Bronchial epithelial cell (primary cell): Measurements from ENCODE around the gene VSIG10. TPM values are rescaled to one million over a fixed set of nuclear protein-coding genes. Genes with fewer than 3 reads are reported as not detected.
"Not testable (repeated sequence)": the region's sequence is repeated elsewhere in the genome, so short reads cannot be mapped to it uniquely, and the experiment has no call there.

Experiments
- DNase-seq: peaks from one replicate; pipeline ENCODE4 v3.0.0-alpha.2; 2010; ENCODE audit warnings: low read depth
- FAIRE-seq: peaks from 2 replicates; lab custom pipeline; 2011; peaks lifted over from hg19 to GRCh38; lab: Jason Lieb, UNC
- H3K27me3 ChIP-seq: 2 replicates; pipeline ENCODE4 v1.5.1; 2011; ENCODE audit warnings: low read length; ENCODE audit not compliant: control insufficient read depth, insufficient read depth
- H3K36me3 ChIP-seq: 2 replicates; pipeline ENCODE4 v1.5.1; 2011; ENCODE audit warnings: low read length; ENCODE audit not compliant: control insufficient read depth, insufficient read depth
- H3K4me3 ChIP-seq: 2 replicates; pipeline ENCODE4 v1.5.1; 2011; ENCODE audit warnings: mild to moderate bottlenecking, low read depth, low read length, control low read depth
- CTCF ChIP-seq: IDR thresholded peaks from 2 replicates; pipeline ENCODE4 v1.5.1; 2011; ENCODE audit warnings: mild to moderate bottlenecking, moderate library complexity, low read length, control low read depth, inconsistent platforms; ENCODE audit not compliant: insufficient read depth, severe bottlenecking
- total RNA-seq: library from RNA; depleted of rRNA; stranded (reverse); fragments of >200 nt; gene quantifications from 2 replicates; pipeline ENCODE4 v1.2.1, GENCODE V29; 2014

VSIG10 gene
- total RNA-seq, 1 donor from 2014 or later: 20.0 TPM

GRCh38 chr12:118135788-118136558 is 32.2 kb upstream of the VSIG10 start, which contains the start of gene PEBP1:
PEBP1 (plus strand) TSS chr12:118136124; CDS start chr12:118136210, 86 bp downstream.
- Histone ChIP-seq H3K4me3 (peak within 1 kb of the TSS; percentile 94), H3K27me3 (no peaks in the 10 kb centered on the region), H3K36me3 (peaks cover 3% of the 10 kb centered on the region)
- DNase-seq: peak; percentile 76
- no peak for FAIRE-seq
- no peak for TF ChIP-seq CTCF

- H3K27me3 ChIP-seq, FAIRE-seq: not testable (repeated sequence)
Measured at GRCh38 chr12:118129436-118129835, 25.6 kb upstream of the VSIG10 start.

GRCh38 chr12:118127867-118128266 is 24.1 kb upstream of the VSIG10 start:
- FAIRE-seq (no peak), DNase-seq (no peak)
- TF ChIP-seq CTCF: no peak
- no peaks in the 10 kb centered on the region for H3K27me3 ChIP-seq
- no peak overlapping the region for H3K4me3 ChIP-seq
- H3K36me3 ChIP-seq: no peaks in the 10 kb centered on the region

More at GRCh38 chr12:118129436-118129835, 25.6 kb upstream of the VSIG10 start:
- not testable (repeated sequence) for H3K36me3 ChIP-seq, H3K4me3 ChIP-seq, DNase-seq

GRCh38 chr12:118126119-118126757 is 22.4 kb upstream of the VSIG10 start:
- Histone ChIP-seq H3K27me3 (no peaks in the 10 kb centered on the region), H3K4me3 (no peak overlapping the region), H3K36me3 (no peaks in the 10 kb centered on the region)
- no peak for DNase-seq
- TF ChIP-seq CTCF: no peak
- no peak for FAIRE-seq

- H3K27me3 ChIP-seq: no peaks in the 10 kb centered on the region
- no peaks in the 10 kb centered on the region for H3K36me3 ChIP-seq
- H3K4me3 ChIP-seq: no peak overlapping the region
- FAIRE-seq (no peak), DNase-seq (no peak)
- no peak for TF ChIP-seq CTCF
Measured at GRCh38 chr12:118125743-118126118, 21.9 kb upstream of the VSIG10 start.

- TF ChIP-seq CTCF: no peak
- DNase-seq: no peak
- no peak for FAIRE-seq
- H3K27me3 ChIP-seq: no peaks in the 10 kb centered on the region
- no peak overlapping the region for H3K4me3 ChIP-seq
- H3K36me3 ChIP-seq: no peaks in the 10 kb centered on the region
Measured at GRCh38 chr12:118124333-118124874, 20.6 kb upstream of the VSIG10 start.
